A673 (cell line): Measurements from ENCODE around the gene ACTR5.
A peak's percentile ranks its signal among the peaks of the same experiment; 100 is the strongest.

Experiments
- EZH2 ChIP-seq: fragments of 200-600 bp; sonication (generic); IDR thresholded peaks from 2 replicates; pipeline ENCODE4 v1.6.1; 2017; ENCODE audit warnings: borderline replicate concordance, low read depth, mild to moderate bottlenecking, mixed read lengths, antibody characterized with exemption, low read length; ENCODE audit not compliant: poor library complexity, severe bottlenecking
- TF ChIP-seq, protein P1 (sequence below): fragments of 300-800, 200-600 bp; sonication (generic); conservative IDR thresholded peaks from 2 replicates; pipeline ENCODE4 v1.5.1; 2017; ENCODE audit warnings: low read depth, mild to moderate bottlenecking, antibody characterized with exemption, low read length, moderate library complexity, mixed read lengths

DNA sequence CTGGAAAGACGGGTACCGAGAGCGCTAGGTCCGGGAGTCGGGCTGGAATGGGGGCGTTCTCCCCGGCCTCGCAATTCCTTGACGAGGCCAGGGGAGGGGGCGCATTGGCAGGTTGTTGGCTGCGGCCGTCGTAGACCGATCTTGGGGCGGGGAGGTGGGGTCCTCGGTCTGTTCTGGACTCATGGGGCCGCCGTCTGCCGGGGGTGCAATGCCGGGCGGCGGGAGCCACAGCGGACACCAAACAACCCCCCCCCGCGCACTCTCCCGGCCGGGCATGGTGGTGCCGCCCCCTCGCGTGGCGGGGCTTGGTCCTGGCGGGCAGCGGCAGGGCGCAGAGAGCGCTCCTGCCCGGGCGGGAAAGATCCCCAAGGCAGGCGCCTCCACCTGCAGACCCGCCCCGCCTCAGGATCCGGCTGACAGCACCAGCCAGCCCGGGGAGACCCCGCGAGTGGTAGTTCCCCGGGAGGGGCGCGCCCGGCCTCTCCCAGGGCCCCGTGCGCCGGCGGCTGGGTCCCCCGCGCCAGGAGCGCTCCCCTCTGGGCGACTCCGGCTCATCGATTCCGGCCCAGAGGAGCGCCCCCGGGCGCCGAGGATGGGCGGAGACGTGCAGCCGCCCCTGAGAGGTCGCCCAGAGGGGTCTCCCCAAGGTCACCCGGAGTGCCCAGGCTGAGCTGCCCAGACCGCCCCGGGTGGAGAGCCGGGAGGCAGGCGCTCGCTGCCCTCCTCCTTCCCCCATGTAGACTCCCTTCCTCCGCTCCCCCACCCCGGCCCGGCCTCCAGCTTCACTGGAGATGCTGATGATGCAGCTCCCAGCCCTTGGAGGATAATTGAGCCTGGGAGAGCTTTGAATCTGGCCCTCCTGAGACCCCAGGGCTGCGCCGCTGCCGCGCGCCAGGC, 57.9 kb downstream of the ACTR5 start:
- TF ChIP-seq, protein P1, sequence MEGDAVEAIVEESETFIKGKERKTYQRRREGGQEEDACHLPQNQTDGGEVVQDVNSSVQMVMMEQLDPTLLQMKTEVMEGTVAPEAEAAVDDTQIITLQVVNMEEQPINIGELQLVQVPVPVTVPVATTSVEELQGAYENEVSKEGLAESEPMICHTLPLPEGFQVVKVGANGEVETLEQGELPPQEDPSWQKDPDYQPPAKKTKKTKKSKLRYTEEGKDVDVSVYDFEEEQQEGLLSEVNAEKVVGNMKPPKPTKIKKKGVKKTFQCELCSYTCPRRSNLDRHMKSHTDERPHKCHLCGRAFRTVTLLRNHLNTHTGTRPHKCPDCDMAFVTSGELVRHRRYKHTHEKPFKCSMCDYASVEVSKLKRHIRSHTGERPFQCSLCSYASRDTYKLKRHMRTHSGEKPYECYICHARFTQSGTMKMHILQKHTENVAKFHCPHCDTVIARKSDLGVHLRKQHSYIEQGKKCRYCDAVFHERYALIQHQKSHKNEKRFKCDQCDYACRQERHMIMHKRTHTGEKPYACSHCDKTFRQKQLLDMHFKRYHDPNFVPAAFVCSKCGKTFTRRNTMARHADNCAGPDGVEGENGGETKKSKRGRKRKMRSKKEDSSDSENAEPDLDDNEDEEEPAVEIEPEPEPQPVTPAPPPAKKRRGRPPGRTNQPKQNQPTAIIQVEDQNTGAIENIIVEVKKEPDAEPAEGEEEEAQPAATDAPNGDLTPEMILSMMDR, result no peak
- peak; percentile 88 for TF ChIP-seq EZH2
